Activated CD4-positive, alpha-beta T cell treated with anti-CD3 and anti-CD28 coated beads for 4 hours (primary cell): ENCODE measurements around the gene WDPCP.
"Not testable (repeated sequence)": the region's sequence is repeated elsewhere in the genome, so short reads cannot be mapped to it uniquely, and the experiment has no call there.

ENCODE experiments used
- DNase-seq, 2 donors: peaks; one replicate each; pipeline ENCODE4 v3.0.0-alpha.2; 2020

Gene WDPCP

GRCh38 chr2:63093502-63093901 is 494.8 kb downstream of the WDPCP start:
- no peak for DNase-seq

GRCh38 chr2:63092857-63093256 is 495.4 kb downstream of the WDPCP start:
- DNase-seq, result no peak

GRCh38 chr2:63092401-63092800 is 495.9 kb downstream of the WDPCP start:
- DNase-seq, result no peak

- DNase-seq, result no peak
Observed at GRCh38 chr2:63086687-63087086, 501.6 kb downstream of the WDPCP start.

- DNase-seq, result no peak
Observed at GRCh38 chr2:63081404-63081803, 506.9 kb downstream of the WDPCP start.

GRCh38 chr2:63078852-63079606 is 509.2 kb downstream of the WDPCP start:
- DNase-seq, result no peak

- DNase-seq, result not testable (repeated sequence)
Observed at GRCh38 chr2:63074399-63074798, 513.9 kb downstream of the WDPCP start.

GRCh38 chr2:63073994-63074393 is 514.3 kb downstream of the WDPCP start:
- no peak for DNase-seq

- no peak for DNase-seq
Observed at GRCh38 chr2:63071664-63072063, 516.6 kb downstream of the WDPCP start.
